GM18907 (cell line): Measurements from ENCODE around the gene BTLA.
A peak's percentile ranks its signal among the peaks of the same experiment; 100 is the strongest.
"Not testable (repeated sequence)": the region's sequence is repeated elsewhere in the genome, so short reads cannot be mapped to it uniquely, and the experiment has no call there.

Source experiments
- ATAC-seq: cut with Tn5 transposase; IDR thresholded peaks from one replicate; pipeline ENCODE4 v1.9.1; 2021; ENCODE audit warnings: mild to moderate bottlenecking, moderate library complexity; ENCODE audit not compliant: unreplicated experiment

BTLA gene

GRCh38 chr3:112492124-112492523 lies 7.1 kb downstream of the BTLA start:
- ATAC-seq: no peak

GRCh38 chr3:112491373-112491772 lies 7.9 kb downstream of the BTLA start:
- ATAC-seq: no peak

- ATAC-seq: peak; percentile 62
These were observed 9.4 kb downstream of the BTLA start for GRCh38 chr3:112489674-112490479.

GRCh38 chr3:112486811-112487505 lies 12.3 kb downstream of the BTLA start:
- no peak for ATAC-seq

GRCh38 chr3:112484352-112484751 lies 14.9 kb downstream of the BTLA start:
- ATAC-seq: no peak

- ATAC-seq: no peak
These were observed 16.6 kb downstream of the BTLA start for GRCh38 chr3:112482675-112483074.

- no peak for ATAC-seq
These were observed 18.0 kb downstream of the BTLA start for GRCh38 chr3:112481302-112481721.

- no peak for ATAC-seq
These were observed 21.4 kb downstream of the BTLA start for GRCh38 chr3:112477891-112478290.

- no peak for ATAC-seq
These were observed 22.9 kb downstream of the BTLA start for GRCh38 chr3:112476346-112476745.

- no peak for ATAC-seq
These were observed 24.5 kb downstream of the BTLA start for GRCh38 chr3:112474796-112475195.

- no peak for ATAC-seq
These were observed 26.6 kb downstream of the BTLA start for GRCh38 chr3:112472691-112473090.

- no peak for ATAC-seq
These were observed 27.5 kb downstream of the BTLA start for GRCh38 chr3:112471596-112472325.

- no peak for ATAC-seq
These were observed 28.5 kb downstream of the BTLA start for GRCh38 chr3:112470788-112471187.

GRCh38 chr3:112469671-112470070 lies 29.6 kb downstream of the BTLA start:
- ATAC-seq: no peak

- ATAC-seq: no peak
These were observed 31.7 kb downstream of the BTLA start for GRCh38 chr3:112467539-112467938.

- no peak for ATAC-seq
These were observed 33.3 kb downstream of the BTLA start for GRCh38 chr3:112466020-112466419.

GRCh38 chr3:112464264-112464663 lies 35.0 kb downstream of the BTLA start:
- ATAC-seq: peak; percentile 33

GRCh38 chr3:112463250-112463649 lies 36.0 kb downstream of the BTLA start:
- peak; percentile 57 for ATAC-seq

GRCh38 chr3:112461787-112462186 lies 37.5 kb downstream of the BTLA start:
- ATAC-seq: not testable (repeated sequence)

GRCh38 chr3:112460519-112461195 lies 38.6 kb downstream of the BTLA start:
- peak; percentile 53 for ATAC-seq

- ATAC-seq: peak; percentile 43
These were observed 39.5 kb downstream of the BTLA start for GRCh38 chr3:112459750-112460149.
